B cell (primary cell): ENCODE results near the gene SPDYE3. TPM values are rescaled to one million over a fixed set of nuclear protein-coding genes. Genes with fewer than 3 reads are reported as not detected.
"Not testable (repeated sequence)": the region's sequence is repeated elsewhere in the genome, so short reads cannot be mapped to it uniquely, and the experiment has no call there.

Experiments used
- ATAC-seq: fragments of 200-7000 bp; cut with Tn5 transposase; one replicate; pipeline ENCODE4 v1.10.0; 2021; ENCODE audit warnings: low read depth, mild to moderate bottlenecking, moderate number of reproducible peaks, moderate library complexity
- CTCF ChIA-PET: fragments of 350-600 bp; sonication (Branson Sonifier 250); formaldehyde crosslinking; loops from one replicate; lab custom pipeline; 2021; ENCODE audit warnings: antibody characterized with exemption, inconsistent platforms; lab: Charles Lee
- POLR2A ChIA-PET: fragments of 350-600 bp; sonication (Branson Sonifier 250); formaldehyde crosslinking; loops from one replicate; lab custom pipeline; 2021; ENCODE audit warnings: antibody characterized with exemption; lab: Charles Lee
- DNase-seq: peaks from one replicate; pipeline ENCODE4 v3.0.0; 2013
- H2AFZ ChIP-seq: 2 replicates; pipeline ENCODE4 v1.6.1; 2012; ENCODE audit warnings: mild to moderate bottlenecking, low read depth, low read length; ENCODE audit not compliant: insufficient read depth, poor library complexity, severe bottlenecking
- H3K27ac ChIP-seq, 2 donors: 1 replicate in 1 of 2; 2 replicates in 1 of 2; pipeline ENCODE4 v1.5.1; 2012 to 2013; ENCODE audit warnings: low read length in 2 of 2, mild to moderate bottlenecking in 2 of 2, moderate library complexity in 1 of 2
- H3K27me3 ChIP-seq, 4 experiments: fragments of 200-600 bp in 1 of 4; sonication (generic) in 1 of 4; replicated peaks in 1 of 4; 1 replicate in 2 of 4; 2 replicates in 2 of 4; pipeline versions ENCODE4 v1.6.1 to v1.7.0; 2013 to 2016; ENCODE audit warnings: low read length in 3 of 4, mild to moderate bottlenecking in 2 of 4, mixed read lengths in 1 of 4, moderate library complexity in 1 of 4; ENCODE audit not compliant: insufficient read depth in 4 of 4, control insufficient read depth in 3 of 4; ENCODE audit errors: control extremely low read depth in 1 of 4
- H3K36me3 ChIP-seq, 2 experiments: replicated peaks in 1 of 2; 1 replicate in 1 of 2; 2 replicates in 1 of 2; pipeline versions ENCODE4 v1.6.1 to v1.7.1; 2013; ENCODE audit warnings: low read length in 1 of 2; ENCODE audit not compliant: insufficient read depth in 2 of 2, control insufficient read depth in 1 of 2; ENCODE audit errors: control extremely low read depth in 1 of 2, extremely low read depth in 1 of 2
- H3K4me1 ChIP-seq, 2 donors: fragments of 200-600 bp in 1 of 2; sonication (generic) in 1 of 2; 1 replicate in 1 of 2; 2 replicates in 1 of 2; pipeline versions ENCODE4 v1.5.1 to v1.6.1; 2013 to 2017; ENCODE audit warnings: low read length in 2 of 2; ENCODE audit not compliant: control insufficient read depth in 2 of 2, insufficient read depth in 2 of 2
- H3K4me2 ChIP-seq: replicated peaks from 2 replicates; pipeline ENCODE3; 2012; ENCODE audit warnings: mild to moderate bottlenecking, low read depth, low read length; ENCODE audit not compliant: poor library complexity, severe bottlenecking
- H3K4me3 ChIP-seq, 5 experiments: fragments of 200-600 bp in 1 of 5; sonication (generic) in 1 of 5; 1 replicate in 3 of 5; 2 replicates in 2 of 5; pipeline versions ENCODE4 v1.5.1 to v1.7.0; 2011 to 2016; ENCODE audit warnings: low read length in 4 of 5, mild to moderate bottlenecking in 4 of 5, low read depth in 2 of 5, control low read depth in 1 of 5, moderate library complexity in 1 of 5; ENCODE audit not compliant: insufficient read depth in 1 of 5; ENCODE audit errors: control extremely low read depth in 1 of 5, extremely low read depth in 1 of 5
- H3K79me2 ChIP-seq: fragments of 200-600 bp; sonication (generic); one replicate; pipeline ENCODE4 v1.6.0; 2016; ENCODE audit warnings: low read length; ENCODE audit not compliant: control insufficient read depth, insufficient read depth
- H3K9ac ChIP-seq: fragments of 200-600 bp; sonication (generic); 2 replicates; pipeline ENCODE4 v1.6.1; 2017; ENCODE audit warnings: mild to moderate bottlenecking, low read length, moderate library complexity
- H3K9me3 ChIP-seq, 3 donors: one replicate each; pipeline versions ENCODE4 v1.6.1 to v1.7.1; 2013; ENCODE audit warnings: low read length in 2 of 3; ENCODE audit not compliant: control insufficient read depth in 2 of 3, insufficient read depth in 1 of 3; ENCODE audit errors: control extremely low read depth in 1 of 3
- H4K20me1 ChIP-seq: 2 replicates; pipeline ENCODE4 v1.6.0; 2012; ENCODE audit warnings: mild to moderate bottlenecking, low read length; ENCODE audit not compliant: insufficient read depth, control insufficient read depth, poor library complexity, severe bottlenecking
- H3K27ac Mint-ChIP-seq: one replicate; pipeline ENCODE4 v1.8.0; 2021; ENCODE audit warnings: mixed read lengths
- H3K27me3 Mint-ChIP-seq: one replicate; pipeline ENCODE4 v1.8.0; 2021; ENCODE audit warnings: mixed read lengths
- H3K4me1 Mint-ChIP-seq: one replicate; pipeline ENCODE4 v1.8.0; 2021; ENCODE audit warnings: mixed read lengths
- H3K4me3 Mint-ChIP-seq: one replicate; pipeline ENCODE4 v1.8.0; 2021; ENCODE audit warnings: mixed read lengths
- H3K9me3 Mint-ChIP-seq: one replicate; pipeline ENCODE4 v1.8.0; 2022; ENCODE audit warnings: mixed read lengths; ENCODE audit not compliant: insufficient read depth
- WGBS: methylation state at CpG from one replicate; pipeline ENCODE4 v1.1.5; 2013; ENCODE audit warnings: missing lambda C conversion rate; ENCODE audit not compliant: insufficient coverage; 5-methylcytosine and 5-hydroxymethylcytosine counted together
- intact Hi-C: fragments of 100-400 bp; cut with micrococcal nuclease; formaldehyde crosslinking; loops from one replicate; pipeline ENCODE4 v1.10.0; 2022
- polyA plus RNA-seq: library from polyadenylated mRNA; depleted of rRNA; stranded (reverse); fragments of >200 nt; gene quantifications from 2 replicates; pipeline ENCODE4 v1.2.3, GENCODE V29; 2012
- total RNA-seq, 2 donors: library from RNA; stranded (reverse); fragments of 120-200 nt in 1 of 2; gene quantifications; 1 replicate in 1 of 2; 2 replicates in 1 of 2; pipeline versions ENCODE4 v1.2.3 to v1.2.4, GENCODE V29; 2013 to 2022

SPDYE3 gene
- total and polyA plus RNA-seq, 2 donors (not counting 1 experiment from before 2014, with no cell fraction given) = not detected

- DNase-seq, H4K20me1 ChIP-seq, H3K27ac ChIP-seq, H3K27me3 ChIP-seq, H3K36me3 ChIP-seq, H3K4me2 ChIP-seq, H3K4me3 Mint-ChIP-seq, H3K27me3 Mint-ChIP-seq, H3K27ac Mint-ChIP-seq, H3K4me1 ChIP-seq, ATAC-seq, H3K9ac ChIP-seq, intact Hi-C loops, H2AFZ ChIP-seq, H3K9me3 ChIP-seq, H3K4me3 ChIP-seq, POLR2A ChIA-PET, H3K9me3 Mint-ChIP-seq: not testable (repeated sequence)
- peaks cover 13% of the 10 kb centered on the region for H3K4me1 Mint-ChIP-seq
- CTCF ChIA-PET = interaction anchor here (1.2 kb wide), 1 partner anchor 132 kb away, joined by 4 read pairs; no protein-coding TSS in a partner anchor
- WGBS = 94% methylated on average over 3 of the region's 7 CpGs
- H3K79me2 ChIP-seq = peaks cover 14% of the 10 kb centered on the region
These were observed 42.8 kb upstream of the SPDYE3 start for GRCh38 chr7:100264669-100265165.

- H4K20me1 ChIP-seq, CTCF ChIA-PET, H3K27ac ChIP-seq, intact Hi-C loops, POLR2A ChIA-PET, H3K27me3 Mint-ChIP-seq, H3K27me3 ChIP-seq, H3K36me3 ChIP-seq, H3K27ac Mint-ChIP-seq, H3K4me3 ChIP-seq, H3K4me3 Mint-ChIP-seq, H3K4me2 ChIP-seq, ATAC-seq, H3K4me1 ChIP-seq, H3K9me3 Mint-ChIP-seq, H2AFZ ChIP-seq, H3K9me3 ChIP-seq, H3K9ac ChIP-seq, DNase-seq: not testable (repeated sequence)
- peaks cover 16% of the 10 kb centered on the region for H3K4me1 Mint-ChIP-seq
- 100% methylated on average over 2 of the region's 5 CpGs for WGBS
- peaks cover 14% of the 10 kb centered on the region for H3K79me2 ChIP-seq
These were observed 41.7 kb upstream of the SPDYE3 start for GRCh38 chr7:100265851-100266250.
